Endodermal cell (in vitro differentiated cells): ENCODE results near the gene CELF4. TPM values are rescaled to one million over a fixed set of nuclear protein-coding genes. Genes with fewer than 3 reads are reported as not detected.

Experiments used
- DNase-seq: peaks from one replicate; pipeline ENCODE4 v3.0.0-alpha.2; 2017
- H3K27ac ChIP-seq: 2 replicates; pipeline ENCODE4 v1.5.1; 2013; ENCODE audit warnings: mild to moderate bottlenecking, low read depth, low read length, moderate library complexity
- H3K27me3 ChIP-seq: 2 replicates; pipeline ENCODE4 v1.6.1; 2013; ENCODE audit warnings: mild to moderate bottlenecking, low read length, moderate library complexity; ENCODE audit not compliant: insufficient read depth, control insufficient read depth, poor library complexity, severe bottlenecking
- H3K36me3 ChIP-seq: 2 replicates; pipeline ENCODE4 v1.7.0; 2013; ENCODE audit warnings: mild to moderate bottlenecking, low read length, moderate library complexity; ENCODE audit not compliant: control insufficient read depth, insufficient read depth
- H3K4me1 ChIP-seq: one replicate; pipeline ENCODE4 v1.7.0; 2013; ENCODE audit warnings: low read length; ENCODE audit not compliant: control insufficient read depth, insufficient read depth
- H3K4me3 ChIP-seq: 2 replicates; pipeline ENCODE4 v1.5.1; 2013; ENCODE audit warnings: mild to moderate bottlenecking, low read length, moderate library complexity
- H3K9ac ChIP-seq: 2 replicates; pipeline ENCODE4 v1.6.1; 2013; ENCODE audit warnings: mild to moderate bottlenecking, low read length, moderate library complexity; ENCODE audit not compliant: poor library complexity, severe bottlenecking; ENCODE audit errors: extremely low read depth
- H3K9me3 ChIP-seq: 2 replicates; pipeline ENCODE4 v1.6.1; 2013; ENCODE audit warnings: mild to moderate bottlenecking, low read length, moderate library complexity; ENCODE audit not compliant: control insufficient read depth
- H3K27ac Mint-ChIP-seq: 2 replicates; pipeline ENCODE4 v1.8.0; 2020; ENCODE audit warnings: mixed read lengths
- H3K27me3 Mint-ChIP-seq: 2 replicates; pipeline ENCODE4 v1.8.0; 2021; ENCODE audit warnings: mild to moderate bottlenecking, mixed read lengths; ENCODE audit not compliant: insufficient read depth
- H3K36me3 Mint-ChIP-seq: 2 replicates; pipeline ENCODE4 v1.8.0; 2020; ENCODE audit warnings: low read depth, mixed read lengths
- H3K4me1 Mint-ChIP-seq: 2 replicates; pipeline ENCODE4 v1.8.0; 2020; ENCODE audit warnings: mixed read lengths
- H3K4me3 Mint-ChIP-seq: 2 replicates; pipeline ENCODE4 v1.8.0; 2020; ENCODE audit warnings: mild to moderate bottlenecking, moderate library complexity, mixed read lengths
- H3K9me3 Mint-ChIP-seq: 2 replicates; pipeline ENCODE4 v1.8.0; 2020; ENCODE audit warnings: mild to moderate bottlenecking, mixed read lengths
- CTCF ChIP-seq: fragments of 200-600 bp; sonication (generic); conservative IDR thresholded peaks from 2 replicates; pipeline ENCODE4 v1.5.0; 2021; ENCODE audit warnings: antibody characterized with exemption, mild to moderate bottlenecking
- WGBS, 2 experiments: methylation state at CpG; one replicate each; pipeline versions ENCODE4 v1.1.5 to v1.1.7; 2013; ENCODE audit warnings: missing lambda C conversion rate in 2 of 2, mixed read lengths in 1 of 2; ENCODE audit not compliant: insufficient coverage in 1 of 2, insufficient read length in 1 of 2; 5-methylcytosine and 5-hydroxymethylcytosine counted together
- total RNA-seq, 2 donors: library from RNA; stranded (reverse); fragmentation: NEBNext Ultra II Directional in 1 of 2; extraction: Animal tissue kit (Norgen Biotek cat#: 25700) in 1 of 2; gene quantifications; 2 replicates in 1 of 2; 3 replicates in 1 of 2; pipeline ENCODE4 v1.2.1, GENCODE V29; 2021

Gene CELF4
- total RNA-seq, 2 donors from 2014 or later = 5.7 to 6.7 TPM

GRCh38 chr18:37368110-37368954 is 197.3 kb downstream of the CELF4 start:
- Histone ChIP-seq H3K4me1 (no peaks in the 10 kb centered on the region), H3K4me3 (no peak overlapping the region), H3K27me3 (peaks cover 45% of the 10 kb centered on the region), H3K36me3 (no peaks in the 10 kb centered on the region), H3K9me3 (no peaks in the 10 kb centered on the region), H3K27ac (no peak overlapping the region), H3K9ac (no peak overlapping the region)
- no peak for DNase-seq
- no peak for TF ChIP-seq CTCF
- H3K36me3 Mint-ChIP-seq = no peaks in the 10 kb centered on the region
- no peak overlapping the region for H3K27ac Mint-ChIP-seq
- no peak overlapping the region for H3K4me3 Mint-ChIP-seq
- H3K4me1 Mint-ChIP-seq = no peaks in the 10 kb centered on the region
- no peaks in the 10 kb centered on the region for H3K9me3 Mint-ChIP-seq
- WGBS, 2 experiments = 71 to 84% methylated on average over 4 to 10 of the region's 10 CpGs
- H3K27me3 Mint-ChIP-seq = peaks cover 60% of the 10 kb centered on the region

GRCh38 chr18:37364237-37364636 is 201.4 kb downstream of the CELF4 start:
- H3K4me3 ChIP-seq = no peak overlapping the region
- no peak overlapping the region for H3K27ac Mint-ChIP-seq
- H3K9me3 ChIP-seq = no peaks in the 10 kb centered on the region
- DNase-seq = no peak
- H3K36me3 Mint-ChIP-seq = no peaks in the 10 kb centered on the region
- no peak overlapping the region for H3K27ac ChIP-seq
- WGBS, 2 experiments = 88% methylated on average over 2 of the region's 2 CpGs; no CpG with 5 or more reads in 1 of the 2 experiments
- peaks cover 3% of the 10 kb centered on the region for H3K4me1 ChIP-seq
- peaks cover 90% of the 10 kb centered on the region for H3K27me3 Mint-ChIP-seq
- peaks cover 23% of the 10 kb centered on the region for H3K4me1 Mint-ChIP-seq
- no peaks in the 10 kb centered on the region for H3K9me3 Mint-ChIP-seq
- H3K9ac ChIP-seq = no peak overlapping the region
- no peak for TF ChIP-seq CTCF
- H3K4me3 Mint-ChIP-seq = no peak overlapping the region
- H3K36me3 ChIP-seq = no peaks in the 10 kb centered on the region
- peaks cover 70% of the 10 kb centered on the region for H3K27me3 ChIP-seq

GRCh38 chr18:37362158-37362890 is 203.3 kb downstream of the CELF4 start:
- Histone ChIP-seq H3K36me3 (no peaks in the 10 kb centered on the region), H3K4me1 (peaks cover 3% of the 10 kb centered on the region), H3K9me3 (no peaks in the 10 kb centered on the region), H3K4me3 (no peak overlapping the region), H3K27ac (no peak overlapping the region), H3K27me3 (peaks cover 67% of the 10 kb centered on the region), H3K9ac (no peak overlapping the region)
- DNase-seq = peak; percentile 89
- no peaks in the 10 kb centered on the region for H3K9me3 Mint-ChIP-seq
- H3K27me3 Mint-ChIP-seq = peaks cover 91% of the 10 kb centered on the region
- peaks cover 23% of the 10 kb centered on the region for H3K4me1 Mint-ChIP-seq
- H3K4me3 Mint-ChIP-seq = peak overlapping the region; percentile 5
- no peak for TF ChIP-seq CTCF
- no peaks in the 10 kb centered on the region for H3K36me3 Mint-ChIP-seq
- no peak overlapping the region for H3K27ac Mint-ChIP-seq
- WGBS, 2 experiments = 32 to 34% methylated on average over 5 to 21 of the region's 21 CpGs
